Measurements from ENCODE around the gene RHOU. TPM values are rescaled to one million over a fixed set of nuclear protein-coding genes. Genes with fewer than 3 reads are reported as not detected.

The RHOU gene
- total RNA-seq, 1 donor from 2014 or later: 0.44 TPM

GRCh38 chr1:228748431-228748830 lies 13.2 kb downstream of the RHOU start:
- ATAC-seq (ENCODE audit: low read depth) (no peak), DNase-seq (no peak)
- no peaks in the 10 kb centered on the region for H3K36me3 Mint-ChIP-seq (ENCODE audit: low read depth)
- H3K4me1 Mint-ChIP-seq: no peaks in the 10 kb centered on the region
- ChIA-PET POLR2A (no interaction called here), CTCF (no interaction called here)
- TF ChIP-seq CTCF (IDR thresholded peaks at IDR 0.05): no peak
- H3K27me3 Mint-ChIP-seq: peaks cover 28% of the 10 kb centered on the region
- H3K4me3 Mint-ChIP-seq: no peak overlapping the region
- no peak overlapping the region for H3K27ac Mint-ChIP-seq
- no peaks in the 10 kb centered on the region for H3K9me3 Mint-ChIP-seq
- intact Hi-C loops (cut with micrococcal nuclease): no loop called here

- Mint-ChIP-seq H3K36me3 (ENCODE audit: low read depth) (no peaks in the 10 kb centered on the region), H3K27ac (no peak overlapping the region), H3K27me3 (peaks cover 31% of the 10 kb centered on the region), H3K4me1 (no peaks in the 10 kb centered on the region), H3K9me3 (no peaks in the 10 kb centered on the region), H3K4me3 (no peak overlapping the region)
- intact Hi-C loops (cut with micrococcal nuclease): no loop called here
- TF ChIP-seq CTCF (IDR thresholded peaks at IDR 0.05): no peak
- no peak for DNase-seq
- ATAC-seq (ENCODE audit: low read depth): no peak
- CTCF ChIA-PET: no interaction called here
- POLR2A ChIA-PET: no interaction called here
Measured at GRCh38 chr1:228749765-228750164, 14.5 kb downstream of the RHOU start.

GRCh38 chr1:228750915-228751314 lies 15.6 kb downstream of the RHOU start:
- Mint-ChIP-seq H3K27me3 (peaks cover 43% of the 10 kb centered on the region), H3K27ac (no peak overlapping the region), H3K4me3 (no peak overlapping the region), H3K9me3 (no peaks in the 10 kb centered on the region), H3K36me3 (ENCODE audit: low read depth) (no peaks in the 10 kb centered on the region), H3K4me1 (no peaks in the 10 kb centered on the region)
- no peak for TF ChIP-seq CTCF (IDR thresholded peaks at IDR 0.05)
- ATAC-seq (ENCODE audit: low read depth) (no peak), DNase-seq (no peak)
- ChIA-PET CTCF (no interaction called here), POLR2A (no interaction called here)
- intact Hi-C loops (cut with micrococcal nuclease): no loop called here

GRCh38 chr1:228751360-228752098 lies 16.2 kb downstream of the RHOU start:
- Mint-ChIP-seq H3K27ac (no peak overlapping the region), H3K27me3 (peaks cover 49% of the 10 kb centered on the region), H3K4me3 (no peak overlapping the region), H3K4me1 (no peaks in the 10 kb centered on the region), H3K36me3 (ENCODE audit: low read depth) (no peaks in the 10 kb centered on the region), H3K9me3 (no peaks in the 10 kb centered on the region)
- TF ChIP-seq CTCF (IDR thresholded peaks at IDR 0.05): no peak
- ATAC-seq (ENCODE audit: low read depth) (peak; percentile 60), DNase-seq (no peak)
- ChIA-PET POLR2A (no interaction called here), CTCF (no interaction called here)
- intact Hi-C loops (cut with micrococcal nuclease): no loop called here

GRCh38 chr1:228752258-228752657 lies 17.0 kb downstream of the RHOU start:
- POLR2A ChIA-PET: no interaction called here
- no peak for DNase-seq
- Mint-ChIP-seq H3K27ac (no peak overlapping the region), H3K27me3 (peaks cover 52% of the 10 kb centered on the region), H3K9me3 (no peaks in the 10 kb centered on the region), H3K4me3 (no peak overlapping the region), H3K4me1 (no peaks in the 10 kb centered on the region), H3K36me3 (ENCODE audit: low read depth) (no peaks in the 10 kb centered on the region)
- intact Hi-C loops (cut with micrococcal nuclease): no loop called here
- no peak for TF ChIP-seq CTCF (IDR thresholded peaks at IDR 0.05)
- no peak for ATAC-seq (ENCODE audit: low read depth)
- CTCF ChIA-PET: no interaction called here
